Ammon's horn (tissue), 1 donor: ENCODE data around the gene COX19.
"Not testable (repeated sequence)": the region's sequence is repeated elsewhere in the genome, so short reads cannot be mapped to it uniquely, and the experiment has no call there.

Source experiments
- DNase-seq: peaks from one replicate; pipeline ENCODE4 v3.0.0-alpha.2; 2016; ENCODE audit warnings: low spot score

The COX19 gene

DNA sequence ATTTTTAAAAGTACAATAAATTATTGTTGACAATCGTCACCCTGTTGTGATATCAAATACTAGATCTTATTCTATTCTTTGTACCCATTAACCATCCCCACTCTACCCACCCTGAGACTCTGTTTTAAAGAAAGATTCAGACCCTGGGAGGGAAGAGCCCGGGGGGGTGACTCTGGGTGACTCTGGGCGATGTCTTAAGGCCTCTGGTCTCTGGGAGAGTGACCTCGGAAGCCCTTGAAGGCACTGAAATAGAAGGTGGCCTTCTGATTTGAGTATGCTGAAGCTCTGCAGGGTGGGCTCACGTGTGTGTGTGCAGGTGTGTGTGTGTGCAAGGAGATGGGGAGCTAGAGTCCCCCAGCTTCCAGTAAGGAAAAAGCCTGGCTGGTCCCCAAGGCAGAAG lies 30.6 kb downstream of the COX19 start:
- no peak for DNase-seq

GRCh38 chr7:943793-944192 lies 31.6 kb downstream of the COX19 start:
- not testable (repeated sequence) for DNase-seq

GRCh38 chr7:940599-941408 lies 34.5 kb downstream of the COX19 start:
- no peak for DNase-seq

DNA sequence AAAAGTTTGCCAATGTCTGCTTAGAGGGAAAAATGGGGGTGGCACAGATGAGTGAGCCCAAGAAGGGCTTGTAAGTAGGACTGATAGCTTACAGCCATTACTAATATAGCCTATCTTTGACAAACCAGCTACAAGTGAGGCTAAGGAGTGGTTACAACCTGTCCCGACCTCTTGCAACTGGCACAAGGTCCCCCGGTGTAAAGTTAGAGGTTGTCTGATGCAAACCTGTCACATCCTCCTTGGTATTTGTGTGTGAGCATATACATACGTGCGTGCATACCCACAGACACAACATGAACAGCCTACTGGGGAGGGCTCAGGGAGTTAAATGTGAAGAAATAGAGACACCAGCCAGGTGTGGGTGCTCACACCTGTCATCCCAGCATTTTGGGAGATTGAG lies 35.5 kb downstream of the COX19 start:
- no peak for DNase-seq

DNA sequence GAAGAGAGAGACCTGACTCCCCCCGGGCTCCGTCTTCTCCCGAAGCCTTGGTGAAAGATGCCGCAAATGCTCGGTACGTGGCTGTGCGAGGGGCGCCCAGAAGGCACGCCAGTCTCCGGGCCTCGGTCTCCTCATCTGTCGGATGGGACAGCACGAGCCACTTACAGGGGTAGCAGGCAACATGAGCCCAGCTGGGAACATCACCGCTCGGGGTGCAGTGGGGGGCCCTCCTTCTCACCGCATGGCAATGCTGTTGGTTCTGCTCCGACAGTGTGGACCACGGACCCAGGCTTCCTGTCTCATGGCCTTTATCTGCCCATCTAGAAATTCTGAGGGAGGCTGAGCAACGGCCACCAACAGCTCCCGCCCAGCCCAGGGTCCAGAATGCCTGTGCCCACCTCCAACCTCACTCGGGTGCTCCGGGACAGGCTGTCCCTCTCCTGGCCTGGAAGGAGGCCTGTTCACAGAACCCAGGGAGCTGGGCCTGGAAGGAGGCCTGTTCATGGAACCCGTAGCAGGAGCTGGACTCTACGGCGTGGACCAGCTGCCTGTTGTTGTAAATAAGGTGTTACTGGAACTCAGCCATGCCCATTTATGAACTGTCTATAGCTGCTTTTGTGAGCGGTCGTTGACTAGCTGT lies 36.7 kb downstream of the COX19 start:
- DNase-seq = no peak

DNA sequence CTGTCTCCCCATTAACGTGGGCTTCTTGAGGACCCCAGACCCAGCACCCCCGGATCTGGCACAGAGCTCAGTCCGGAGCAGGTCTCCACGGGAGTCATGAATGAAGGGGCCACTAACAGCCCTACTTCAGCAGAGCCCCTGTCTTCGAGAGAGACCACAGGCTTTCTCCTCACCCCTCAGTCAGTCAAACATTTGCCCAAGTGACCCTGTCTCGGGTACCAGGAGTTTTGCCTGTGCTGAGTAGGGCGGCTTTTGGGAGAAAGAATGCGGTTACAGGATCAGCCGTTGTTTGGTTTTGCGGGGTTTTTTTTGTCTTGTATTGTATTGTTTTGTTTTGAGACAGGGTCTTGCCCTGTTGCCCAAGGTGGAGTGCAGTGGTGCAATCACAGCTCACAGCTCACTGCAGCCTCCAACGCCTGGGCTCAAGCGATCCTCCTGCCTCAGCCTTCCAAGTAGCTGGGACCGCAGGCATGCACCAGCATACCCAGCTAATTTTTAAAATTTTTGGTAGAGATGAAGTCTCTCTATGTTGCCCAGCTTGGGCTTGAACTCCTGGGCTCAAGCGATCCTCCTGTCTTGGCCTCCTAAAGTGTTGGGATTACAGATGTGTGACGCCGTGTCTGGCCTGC lies 37.4 kb downstream of the COX19 start:
- no peak for DNase-seq

DNA sequence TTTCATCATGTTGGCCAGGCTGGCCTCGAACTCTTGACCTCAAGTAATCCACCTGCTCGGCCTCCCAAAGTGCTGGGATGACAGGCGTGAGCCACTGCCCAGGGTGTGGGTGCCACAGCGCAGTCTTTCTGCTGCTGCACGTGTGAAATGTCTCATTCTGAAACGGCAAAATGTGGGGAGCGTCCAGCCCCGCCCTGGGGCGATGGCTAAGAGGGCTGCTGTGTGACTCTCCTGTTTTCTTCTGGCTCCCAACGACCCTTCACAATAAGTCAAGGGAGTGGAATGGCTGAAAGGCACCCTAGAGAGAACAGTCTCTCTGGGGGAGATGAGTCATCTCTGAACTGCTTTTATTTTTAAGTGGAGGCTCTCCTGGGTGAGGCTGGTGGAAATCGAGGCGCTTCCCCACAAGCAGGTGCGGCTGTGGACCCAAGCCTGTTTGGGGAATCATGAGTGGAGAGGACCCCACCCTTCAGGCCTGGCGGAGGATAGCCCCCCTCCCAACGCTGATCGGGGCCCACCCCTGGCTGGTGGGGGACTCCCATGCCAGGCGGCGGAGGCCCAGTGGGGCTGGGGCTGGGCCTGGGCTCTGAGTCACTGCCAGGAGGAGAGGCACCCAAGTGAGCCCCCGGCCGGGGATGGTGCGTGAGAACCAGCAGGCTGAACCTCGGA lies 38.8 kb downstream of the COX19 start:
- DNase-seq = no peak

- no peak for DNase-seq
Measured at GRCh38 chr7:935874-936385, 39.4 kb downstream of the COX19 start.

DNA sequence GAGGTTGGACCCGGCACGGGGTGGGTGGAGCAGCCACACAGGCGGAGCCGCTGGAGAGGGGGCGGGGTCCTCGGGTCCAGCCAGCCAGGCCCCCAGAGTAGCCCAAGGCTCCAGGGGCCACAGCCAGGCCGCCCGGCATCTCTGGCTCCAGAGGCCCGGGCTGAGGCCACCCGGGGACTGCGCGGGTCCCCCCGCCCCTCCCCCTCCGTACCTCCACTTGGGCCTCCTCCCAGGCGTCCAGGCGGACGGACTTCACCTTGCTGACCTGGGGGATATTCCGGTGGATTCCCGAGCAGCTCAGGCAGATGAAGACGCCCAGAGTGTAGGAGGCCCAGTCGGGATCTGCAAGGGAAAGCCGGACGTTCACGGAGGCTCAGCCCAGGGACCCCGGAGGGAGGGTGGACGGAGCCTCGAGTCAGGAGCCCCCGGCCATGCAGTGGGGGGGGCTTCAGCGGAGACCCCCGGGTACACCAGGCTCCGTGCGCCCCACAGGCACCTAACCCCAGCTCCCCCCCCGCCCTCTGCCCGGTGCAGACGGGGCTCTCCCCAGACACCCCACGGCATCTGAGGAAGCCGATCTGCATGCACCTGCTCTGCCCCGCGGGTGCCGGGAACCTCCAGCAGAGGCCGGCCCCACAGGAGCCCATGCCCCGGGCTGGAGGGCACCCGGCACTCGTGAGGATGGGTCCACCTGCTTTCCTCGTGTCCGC lies 40.0 kb downstream of the COX19 start:
- no peak for DNase-seq

DNA sequence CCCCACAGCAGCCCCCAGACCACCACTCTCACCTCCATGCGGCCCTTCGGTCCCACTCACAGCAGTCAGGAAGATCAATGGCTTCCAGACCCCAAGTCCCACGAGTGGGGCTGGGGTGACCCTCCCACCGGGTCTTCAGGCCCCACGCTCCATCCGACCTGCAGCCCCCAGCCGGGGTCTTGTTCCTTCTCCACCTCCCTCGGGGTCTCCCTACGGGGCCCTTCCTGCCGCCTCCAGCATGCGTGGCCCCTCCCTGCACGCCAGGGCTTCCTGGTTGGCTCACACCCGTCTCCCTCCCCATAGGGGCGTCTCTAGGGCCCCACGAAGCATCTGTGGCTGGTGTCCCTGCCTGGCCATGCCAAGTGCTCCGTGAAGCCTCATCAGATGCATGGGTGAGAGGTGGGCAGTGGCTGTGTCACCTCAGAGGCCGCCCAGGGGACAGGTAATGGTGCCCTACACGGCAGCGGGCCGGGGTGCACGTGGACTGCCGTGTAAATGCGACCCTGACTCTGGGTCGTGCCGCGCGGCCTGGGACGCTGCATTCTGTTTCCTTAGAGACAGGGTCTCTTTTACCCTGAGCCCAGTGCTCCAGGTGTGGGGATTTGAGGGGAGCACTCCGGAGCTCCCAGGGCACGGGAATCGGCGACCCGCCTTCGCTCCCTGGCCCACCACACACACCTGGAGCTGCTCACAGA lies 40.7 kb downstream of the COX19 start:
- no peak for DNase-seq

GRCh38 chr7:932651-932975 lies 42.7 kb downstream of the COX19 start:
- no peak for DNase-seq

DNA sequence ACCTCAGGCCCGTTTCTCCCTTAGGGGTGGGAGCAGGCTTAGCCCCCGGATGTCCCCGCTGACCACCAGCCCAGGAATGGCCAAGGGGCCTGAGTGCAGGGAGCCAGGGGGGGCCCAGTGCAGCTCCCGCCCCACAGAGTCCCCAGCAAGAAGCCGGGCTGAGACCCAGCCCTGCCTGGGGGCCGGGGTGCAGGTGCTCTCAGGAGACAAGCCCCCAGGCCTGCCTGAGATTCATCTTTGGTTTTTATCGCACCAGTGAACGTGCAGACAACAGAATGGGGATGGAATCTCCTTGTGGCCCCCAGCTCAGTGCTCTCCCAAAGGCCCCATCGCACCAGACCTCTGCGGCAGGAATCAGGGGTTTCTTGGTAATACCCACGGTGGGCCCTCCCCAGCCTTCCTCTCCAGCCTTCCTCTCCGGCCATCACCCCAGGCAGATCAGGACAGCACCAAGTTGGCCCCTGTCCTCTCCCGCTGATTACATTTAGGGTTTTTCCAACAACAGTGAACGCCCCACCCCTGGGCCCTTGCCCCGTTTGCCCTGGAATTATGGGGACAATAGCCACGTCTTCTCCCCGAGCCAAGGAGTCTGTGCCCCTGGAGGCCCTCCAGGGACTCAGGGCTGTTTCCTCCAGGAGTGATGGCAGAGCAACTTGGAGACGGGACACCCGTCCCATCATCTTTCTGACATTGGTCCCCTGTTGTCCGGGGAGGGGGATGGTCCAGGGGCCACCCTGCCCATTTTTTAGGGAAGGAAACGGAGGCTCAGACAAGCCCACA lies 43.3 kb downstream of the COX19 start:
- no peak for DNase-seq

DNA sequence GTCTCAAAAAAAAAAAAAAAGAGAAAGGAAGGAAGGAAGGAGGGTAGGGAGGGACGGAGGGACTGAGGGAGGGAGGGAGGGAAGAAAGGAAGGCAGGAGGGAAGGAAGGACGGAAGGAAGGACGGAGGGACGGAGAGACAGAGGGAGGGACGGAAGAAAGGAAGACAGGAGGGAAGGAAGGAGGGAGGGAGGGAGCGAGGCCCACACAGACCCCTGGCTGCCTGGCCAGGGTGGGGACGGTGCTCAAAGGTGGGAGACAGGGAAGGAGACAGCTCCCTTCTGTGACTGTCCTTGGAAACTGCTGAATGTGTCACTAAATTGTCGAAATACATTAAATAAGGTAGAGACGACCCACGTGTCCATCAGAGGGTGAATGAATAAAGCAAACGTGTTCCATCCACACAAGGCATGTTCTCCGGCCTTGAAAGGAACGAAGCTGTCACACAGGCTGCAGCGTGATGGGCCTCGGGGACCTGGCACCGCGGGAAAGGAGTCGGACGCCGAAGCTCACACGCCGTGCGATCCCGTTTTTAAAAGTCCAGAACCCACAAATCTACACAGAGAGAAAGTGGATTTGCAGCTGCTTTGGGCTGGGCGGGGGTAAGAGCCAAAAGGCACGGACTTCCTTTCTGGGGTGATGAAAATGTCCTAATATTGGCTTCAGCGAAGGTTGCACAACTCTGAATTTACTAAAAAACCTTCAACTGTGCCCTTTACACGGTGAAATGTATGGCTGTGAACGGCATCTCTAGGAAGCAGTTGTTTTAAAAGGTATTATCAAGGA lies 44.2 kb downstream of the COX19 start:
- no peak for DNase-seq

DNA sequence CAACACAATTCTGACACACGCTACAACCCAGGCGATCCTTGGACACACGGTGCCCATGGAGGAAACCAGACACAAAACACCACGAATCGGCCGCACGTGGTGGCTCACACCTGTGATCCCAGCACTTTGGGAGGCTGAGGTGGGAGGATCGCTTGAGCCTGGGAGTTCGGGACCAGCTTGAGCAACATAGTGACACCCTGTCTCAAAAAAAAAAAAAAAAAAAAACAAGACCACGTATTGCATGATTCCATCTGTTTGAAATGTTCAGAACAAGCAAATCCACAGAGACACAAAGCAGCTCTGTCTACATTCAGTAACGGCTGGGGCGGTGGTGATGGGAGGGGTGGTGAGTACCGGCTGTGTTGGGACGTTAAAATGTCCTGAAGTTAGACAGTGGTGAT lies 46.0 kb downstream of the COX19 start:
- DNase-seq = peak; percentile 87

- DNase-seq = peak; percentile 88
Measured at GRCh38 chr7:927031-927671, 48.2 kb downstream of the COX19 start.

- peak; percentile 81 for DNase-seq
Measured at GRCh38 chr7:926061-927030, 49.0 kb downstream of the COX19 start.

GRCh38 chr7:925601-926000 lies 49.7 kb downstream of the COX19 start:
- no peak for DNase-seq
